DMS53 (cell line): ENCODE results near the gene VILL.
"Not testable (repeated sequence)": the region's sequence is repeated elsewhere in the genome, so short reads cannot be mapped to it uniquely, and the experiment has no call there.

Source experiments
- DNase-seq: peaks from one replicate; lab custom pipeline; 2025; lab: John Stamatoyannopoulos, UW

The VILL gene

DNA sequence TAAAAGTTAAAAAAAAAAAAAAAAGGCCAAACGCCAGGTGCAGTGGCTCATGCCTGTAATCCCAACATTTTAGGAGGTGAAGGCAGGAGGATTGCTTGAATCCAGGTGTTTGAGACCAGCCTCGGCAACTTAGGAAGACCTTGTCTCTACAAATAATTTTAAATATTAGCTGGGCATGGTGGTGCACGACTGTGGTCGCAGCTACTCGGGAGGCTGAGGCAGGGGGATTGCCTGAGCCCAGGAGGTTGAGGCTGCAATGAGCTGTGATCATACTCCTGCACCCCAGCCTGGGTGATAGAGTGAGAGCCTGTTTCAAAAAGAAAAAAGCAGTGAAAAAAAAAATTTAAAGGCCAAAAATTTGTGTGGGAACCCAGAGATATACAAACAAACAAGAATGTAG, 45.7 kb downstream of the VILL start:
- no peak for DNase-seq

DNA sequence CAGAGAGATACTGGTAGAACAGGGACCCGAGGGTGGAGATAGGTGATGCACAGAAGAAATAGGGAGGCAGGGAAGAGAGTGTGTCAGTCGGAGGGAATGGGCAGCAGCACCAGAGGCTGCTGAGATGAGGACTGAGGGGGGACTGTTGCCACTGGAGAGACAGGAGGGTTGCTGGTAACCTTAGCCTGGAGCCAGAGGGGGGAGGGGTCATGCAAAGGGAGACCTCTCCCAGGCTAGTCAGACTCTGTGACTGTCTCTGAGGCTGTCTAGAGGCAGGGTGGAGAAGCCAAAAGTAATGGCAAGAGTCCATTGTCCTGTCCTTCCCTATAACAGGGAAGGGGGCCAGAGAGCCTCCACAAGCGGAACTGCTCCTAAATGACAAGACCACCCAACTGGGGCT, 46.3 kb downstream of the VILL start:
- no peak for DNase-seq

DNA sequence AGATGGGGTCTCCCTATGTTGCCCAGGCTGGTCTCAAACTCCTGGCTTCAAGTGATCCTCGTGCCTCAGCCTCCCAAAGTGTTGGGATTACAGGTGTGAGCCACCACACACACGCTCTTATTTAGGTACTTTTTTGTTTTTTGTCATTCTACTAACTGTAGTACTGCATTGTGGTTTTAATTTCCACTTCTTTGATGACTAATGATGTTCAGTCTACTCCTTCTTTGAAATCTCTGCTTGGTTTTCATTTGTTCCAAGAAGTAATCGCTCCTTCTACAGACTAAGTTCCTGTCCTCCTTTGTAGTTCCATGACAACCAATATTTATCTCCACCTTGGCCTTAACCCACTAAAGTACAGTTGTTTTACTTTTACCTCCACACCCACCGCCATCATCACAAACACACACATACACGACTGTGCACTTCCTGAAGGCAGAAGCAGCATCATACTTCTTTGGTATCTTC, 47.9 kb downstream of the VILL start:
- DNase-seq, result no peak

DNA sequence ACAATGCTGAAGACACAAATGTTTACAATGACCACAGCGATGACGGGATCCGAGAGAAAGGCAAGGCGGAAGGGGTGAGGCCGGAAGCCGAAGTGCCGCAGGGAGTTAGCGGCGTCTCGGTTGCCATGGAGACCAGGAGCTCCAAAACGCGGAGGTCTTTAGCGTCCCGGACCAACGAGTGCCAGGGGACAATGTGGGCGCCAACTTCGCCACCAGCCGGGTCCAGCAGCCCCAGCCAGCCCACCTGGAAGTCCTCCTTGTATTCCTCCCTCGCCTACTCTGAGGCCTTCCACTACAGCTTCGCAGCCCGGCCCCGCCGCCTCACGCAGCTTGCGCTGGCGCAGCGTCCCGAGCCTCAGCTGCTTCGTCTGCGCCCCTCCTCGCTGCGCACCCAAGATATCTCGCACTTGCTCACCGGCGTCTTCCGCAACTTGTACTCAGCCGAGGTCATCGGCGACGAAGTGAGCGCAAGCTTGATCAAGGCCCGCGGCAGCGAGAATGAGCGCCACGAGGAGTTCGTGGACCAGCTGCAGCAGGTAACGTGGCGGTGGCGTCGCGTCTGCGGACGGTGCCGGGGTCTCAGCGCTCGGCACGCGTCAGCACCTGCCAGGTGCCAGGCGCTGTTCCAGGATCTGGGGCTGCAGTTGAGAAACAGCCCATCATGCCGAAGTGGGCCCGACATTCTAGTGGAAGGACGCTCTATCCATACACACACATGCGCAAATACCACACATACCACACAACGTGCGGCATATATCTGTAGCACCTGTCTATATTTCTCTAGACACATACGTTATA, 48.7 kb downstream of the VILL start, which contains the start of gene DLEC1:
DLEC1 (plus strand) TSS at position 108 of the 798 bp plus-strand sequence; CDS start at position 126, 18 bp downstream.
- peak; percentile 68 for DNase-seq

DNA sequence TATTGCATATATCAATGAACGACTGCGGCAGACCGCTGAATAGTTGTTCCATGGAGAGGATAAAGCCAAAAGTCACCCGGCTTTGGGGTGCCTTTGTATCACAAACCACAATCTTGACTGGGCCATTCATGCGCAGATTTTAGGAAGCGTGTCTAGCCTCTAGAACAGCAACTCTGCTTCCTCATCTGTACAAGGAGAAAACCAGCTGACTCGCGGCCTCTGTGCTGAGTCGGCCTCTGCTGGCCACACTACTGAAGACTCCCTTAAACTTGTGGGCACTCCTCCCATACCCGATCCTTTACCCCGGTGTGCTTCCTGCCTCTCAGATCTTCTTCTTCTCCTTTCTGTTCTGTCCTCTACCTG, 49.3 kb downstream of the VILL start:
- peak; percentile 23 for DNase-seq

DNA sequence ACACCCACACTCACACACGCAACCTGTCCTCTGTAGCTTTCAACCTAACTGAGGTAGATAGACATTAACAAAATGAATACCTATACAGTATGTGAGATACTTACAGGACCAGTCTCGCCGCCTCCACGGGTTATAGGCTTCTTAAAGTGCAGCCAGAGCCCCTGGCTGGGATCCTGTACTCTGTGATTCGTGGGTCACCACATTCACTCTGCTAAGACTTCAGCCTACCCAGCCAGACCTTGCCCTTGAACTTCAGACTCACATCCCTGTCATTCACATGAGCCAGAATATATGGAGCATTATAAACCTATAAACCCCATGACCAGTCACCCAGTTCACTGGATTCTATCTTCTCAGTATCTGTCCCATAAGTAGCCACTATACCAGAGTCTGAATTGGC, 49.8 kb downstream of the VILL start:
- no peak for DNase-seq

DNA sequence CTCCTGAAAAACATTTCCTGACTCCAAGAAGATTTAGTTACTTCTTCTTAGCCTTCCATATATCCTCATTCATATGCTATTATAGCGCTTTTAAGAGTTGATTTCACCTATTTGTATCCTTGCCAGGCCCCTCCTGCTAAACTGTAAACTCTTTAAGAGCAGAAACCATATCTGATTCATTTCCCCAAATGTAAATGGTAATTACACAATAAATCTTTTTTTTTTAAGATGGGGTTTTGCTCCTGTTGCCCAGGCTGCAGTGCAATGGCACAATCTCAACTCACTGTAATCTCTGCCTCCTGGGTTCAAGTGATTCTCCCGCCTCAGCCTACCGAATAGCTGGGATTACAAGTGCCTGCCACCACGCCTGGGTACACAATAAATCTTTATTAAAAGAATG, 52.9 kb downstream of the VILL start:
- no peak for DNase-seq

DNA sequence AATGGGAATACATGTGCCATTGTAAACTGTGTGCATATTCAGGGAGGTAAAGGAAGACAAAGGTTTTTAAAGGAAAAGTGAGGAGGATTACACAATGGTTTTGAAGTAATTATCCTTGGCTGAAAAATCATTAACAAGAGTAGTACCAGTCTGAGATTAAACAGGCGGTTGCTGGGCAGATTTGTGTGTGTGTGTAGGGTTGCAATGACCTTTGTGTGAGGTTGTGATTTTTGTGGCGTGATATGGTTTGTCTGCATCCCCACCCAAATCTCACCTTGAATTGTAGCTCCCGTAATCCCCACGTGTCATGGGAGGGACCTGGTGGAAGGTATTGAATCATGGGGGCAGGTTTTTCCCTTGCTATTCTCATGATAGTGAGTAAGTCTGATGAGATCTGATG, 55.4 kb downstream of the VILL start:
- DNase-seq, result no peak

DNA sequence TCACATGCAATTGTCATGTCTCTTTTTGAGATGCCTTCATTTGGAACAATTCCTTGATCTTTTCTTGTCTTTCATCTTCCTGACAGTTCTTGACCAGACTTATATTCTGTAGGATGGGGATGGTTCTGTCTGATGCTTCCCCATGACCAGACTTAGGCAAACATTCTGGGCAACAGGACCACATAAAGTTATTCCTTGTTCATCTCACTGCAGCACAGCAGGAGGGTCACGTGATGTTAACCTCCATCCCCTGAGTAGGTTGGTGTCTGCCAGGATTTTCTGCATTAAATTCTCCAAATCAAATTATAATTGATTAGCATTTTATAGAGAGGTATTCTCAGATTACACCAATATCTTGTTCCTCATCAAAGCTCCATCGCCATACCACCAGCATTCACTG, 56.2 kb downstream of the VILL start:
- no peak for DNase-seq

DNA sequence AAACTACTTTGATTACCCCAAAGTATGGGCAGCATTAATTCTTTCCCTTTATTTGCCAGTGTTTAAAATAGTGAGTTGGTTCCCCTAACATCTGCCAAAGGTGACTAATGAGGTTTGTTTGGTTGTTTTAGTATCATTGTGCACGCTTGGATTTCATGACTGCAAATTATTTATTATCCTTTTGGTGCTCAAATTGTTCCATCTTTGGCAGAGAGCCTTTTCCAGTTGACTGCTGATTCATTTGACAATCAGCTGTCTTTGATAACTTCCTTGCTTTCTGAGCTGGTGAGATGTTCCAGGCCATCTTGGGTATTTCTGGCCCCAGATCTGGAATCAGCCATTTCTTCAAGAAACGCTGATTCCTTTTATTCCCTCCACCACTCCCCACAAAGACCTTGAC, 57.3 kb downstream of the VILL start:
- DNase-seq, result no peak

DNA sequence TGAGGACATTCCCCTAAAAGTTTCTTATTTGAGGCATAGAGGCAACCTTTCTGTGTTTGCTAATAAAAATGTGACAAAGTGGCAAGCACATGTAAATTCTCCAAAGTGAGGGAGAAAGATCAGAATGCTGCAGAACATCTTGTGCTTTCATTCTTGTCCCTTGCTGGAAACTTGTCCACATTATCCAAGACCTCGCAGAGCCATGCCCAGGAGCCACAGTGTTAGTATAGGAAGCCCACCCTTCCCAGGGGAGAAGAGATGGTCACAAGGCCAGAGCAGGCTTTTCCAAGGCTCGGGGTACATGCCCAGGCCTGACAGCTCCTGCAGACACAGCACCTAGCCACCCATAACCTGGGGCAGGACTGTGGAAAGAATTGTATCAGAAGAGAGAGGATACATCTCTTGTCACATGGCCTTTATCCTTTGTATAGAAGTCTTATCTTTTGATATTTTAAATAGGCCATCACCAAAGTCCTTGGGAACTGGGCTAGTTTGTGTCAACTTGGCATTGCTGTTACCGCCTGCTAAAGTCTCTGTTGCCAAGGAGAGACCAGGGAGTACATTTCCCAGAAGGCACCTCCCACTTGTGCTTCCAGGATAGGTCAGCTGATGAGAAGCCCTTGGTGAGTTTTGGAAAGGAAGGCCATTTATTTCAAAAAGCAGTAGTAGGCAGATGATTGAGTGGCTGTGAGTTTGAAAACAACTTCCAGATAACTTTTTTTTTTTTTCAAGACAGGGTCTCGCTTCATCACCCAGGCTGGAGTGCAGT, 59.0 kb downstream of the VILL start:
- DNase-seq, result no peak

DNA sequence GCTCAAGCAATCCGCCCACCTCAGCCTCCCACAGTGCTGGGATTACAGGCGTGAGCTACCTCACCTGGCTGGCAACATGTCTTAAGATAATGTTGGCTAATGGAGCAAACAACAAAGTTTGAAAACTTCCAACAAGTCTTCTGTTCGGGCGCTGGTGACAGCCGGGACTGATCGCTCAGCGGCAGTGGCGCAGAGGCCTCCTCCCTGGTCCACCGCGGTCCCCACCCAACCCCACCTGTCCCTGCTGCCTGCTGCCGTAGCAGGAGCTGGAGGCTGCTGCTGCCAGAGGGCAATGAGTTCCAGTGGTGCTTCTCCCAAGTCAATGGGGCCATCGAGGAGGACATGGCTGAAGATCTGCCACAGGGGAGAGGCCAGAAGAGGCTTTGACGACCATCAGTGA, 60.5 kb downstream of the VILL start:
- DNase-seq, result no peak

DNA sequence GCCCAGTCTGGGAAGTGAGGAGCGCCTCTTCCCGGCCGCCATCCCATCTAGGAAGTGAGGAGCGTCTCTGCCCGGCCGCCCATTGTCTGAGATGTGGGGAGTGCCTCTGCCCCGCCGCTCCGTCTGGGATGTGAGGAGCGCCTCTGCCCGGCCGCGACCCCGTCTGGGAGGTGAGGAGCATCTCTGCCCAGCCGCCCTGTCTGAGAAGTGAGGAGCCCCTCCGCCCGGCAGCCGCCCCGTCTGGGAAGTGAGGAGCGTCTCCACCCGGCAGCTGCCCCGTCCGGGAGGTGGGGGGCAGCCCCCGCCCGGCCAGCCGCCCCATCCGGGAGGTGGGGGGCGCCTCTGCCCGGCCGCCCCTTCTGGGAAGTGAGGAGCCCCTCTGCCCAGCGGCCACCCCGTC, 62.7 kb downstream of the VILL start:
- DNase-seq, result not testable (repeated sequence)

DNA sequence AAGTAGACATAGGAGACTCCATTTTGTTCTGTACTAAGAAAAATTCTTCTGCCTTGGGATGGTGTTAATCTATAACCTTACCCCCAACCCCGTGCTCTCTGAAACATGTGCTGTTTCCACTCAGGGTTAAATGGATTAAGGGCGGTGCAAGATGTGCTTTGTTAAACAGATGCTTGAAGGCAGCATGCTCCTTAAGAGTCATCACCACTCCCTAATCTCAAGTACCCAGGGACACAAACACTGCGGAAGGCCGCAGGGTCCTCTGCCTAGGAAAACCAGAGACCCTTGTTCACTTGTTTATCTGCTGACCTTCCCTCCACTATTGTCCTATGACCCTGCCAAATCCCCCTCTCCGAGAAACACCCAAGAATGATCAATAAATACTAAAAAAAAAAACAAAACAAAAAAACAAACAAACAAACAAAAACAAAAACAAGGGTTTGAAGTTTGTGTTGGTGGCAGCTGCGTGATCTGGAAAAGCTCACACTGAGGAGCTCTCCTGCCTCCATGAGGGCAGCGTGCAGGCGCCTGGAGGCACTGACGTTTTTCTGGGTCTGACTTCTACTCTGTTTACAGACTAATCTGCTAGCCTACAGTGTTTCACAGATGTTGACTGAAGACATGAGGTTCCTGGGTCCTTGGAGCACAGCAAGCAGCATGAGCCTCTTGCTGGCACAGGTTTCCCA, 63.4 kb downstream of the VILL start:
- not testable (repeated sequence) for DNase-seq

DNA sequence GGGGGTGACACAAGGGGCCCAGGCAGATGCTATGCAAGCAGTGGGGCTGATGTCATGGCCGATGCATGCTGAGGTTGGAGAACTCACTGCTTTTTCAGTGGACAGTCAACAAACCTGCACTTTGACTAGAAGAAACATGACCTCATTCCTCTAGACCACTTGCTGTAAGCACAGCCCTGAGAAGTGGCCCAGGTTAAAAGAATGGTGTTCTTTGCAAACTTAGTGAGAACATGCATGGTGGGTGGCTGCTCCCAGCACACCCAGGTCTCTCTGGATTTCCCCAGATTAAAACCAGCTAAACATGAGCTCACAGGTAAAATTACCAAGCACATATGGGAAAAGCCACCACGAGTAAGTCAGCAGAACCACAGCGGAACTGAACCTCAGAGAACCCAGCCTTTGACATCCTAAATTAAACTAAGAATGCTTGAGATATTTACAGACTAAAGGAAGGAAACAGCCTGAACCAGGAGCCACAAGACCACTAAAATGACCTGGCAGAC, 64.0 kb downstream of the VILL start:
- DNase-seq, result no peak
